ENCODE results near the gene IL22. TPM values are rescaled to one million over a fixed set of nuclear protein-coding genes. Genes with fewer than 3 reads are reported as not detected.
A peak's percentile ranks its signal among the peaks of the same experiment; 100 is the strongest.

IL22 gene
- total RNA-seq, 1 donor from 2014 or later, result not detected

- intact Hi-C loops (cut with micrococcal nuclease), result no loop called here
- peaks cover 32% of the 10 kb centered on the region for H3K4me1 ChIP-seq
- no peak for TF ChIP-seq CTCF (IDR thresholded peaks at IDR 0.05; ENCODE audit: borderline replicate concordance)
- H3K27ac ChIP-seq (replicated peaks), result peak overlapping the region; percentile 18
- H3K9me3 ChIP-seq (replicated peaks), result no peaks in the 10 kb centered on the region
- no peak for DNase-seq
- no peaks in the 10 kb centered on the region for H3K36me3 ChIP-seq
- no peaks in the 10 kb centered on the region for H3K27me3 ChIP-seq (ENCODE audit: low read depth)
- H3K4me3 ChIP-seq, result peak overlapping the region; percentile 55
Observed at GRCh38 chr12:68237078-68237477, 16.3 kb downstream of the IL22 start.

GRCh38 chr12:68236421-68237059 lies 16.9 kb downstream of the IL22 start:
- DNase-seq, result no peak
- H3K27ac ChIP-seq (replicated peaks), result peak overlapping the region; percentile 18
- peak; percentile 7 for TF ChIP-seq CTCF (IDR thresholded peaks at IDR 0.05; ENCODE audit: borderline replicate concordance)
- intact Hi-C loops (cut with micrococcal nuclease), result no loop called here
- H3K27me3 ChIP-seq (ENCODE audit: low read depth), result no peaks in the 10 kb centered on the region
- H3K4me1 ChIP-seq, result peaks cover 29% of the 10 kb centered on the region
- H3K36me3 ChIP-seq, result no peaks in the 10 kb centered on the region
- no peaks in the 10 kb centered on the region for H3K9me3 ChIP-seq (replicated peaks)
- peak overlapping the region; percentile 55 for H3K4me3 ChIP-seq

- intact Hi-C loops (cut with micrococcal nuclease), result no loop called here
- no peak for TF ChIP-seq CTCF (IDR thresholded peaks at IDR 0.05; ENCODE audit: borderline replicate concordance)
- no peaks in the 10 kb centered on the region for H3K9me3 ChIP-seq (replicated peaks)
- H3K4me3 ChIP-seq, result no peak overlapping the region
- H3K27ac ChIP-seq (replicated peaks), result no peak overlapping the region
- no peaks in the 10 kb centered on the region for H3K27me3 ChIP-seq (ENCODE audit: low read depth)
- H3K4me1 ChIP-seq, result peaks cover 20% of the 10 kb centered on the region
- no peaks in the 10 kb centered on the region for H3K36me3 ChIP-seq
- DNase-seq, result no peak
Observed at GRCh38 chr12:68235576-68235975, 17.8 kb downstream of the IL22 start.

- intact Hi-C loops (cut with micrococcal nuclease), result no loop called here
Observed at GRCh38 chr12:68234140-68234539, 19.3 kb downstream of the IL22 start.

GRCh38 chr12:68233498-68233897 lies 19.9 kb downstream of the IL22 start:
- Histone ChIP-seq H3K27ac (replicated peaks) (no peak overlapping the region), H3K4me3 (no peak overlapping the region), H3K9me3 (replicated peaks) (no peaks in the 10 kb centered on the region), H3K27me3 (ENCODE audit: low read depth) (no peaks in the 10 kb centered on the region), H3K4me1 (peaks cover 20% of the 10 kb centered on the region), H3K36me3 (no peaks in the 10 kb centered on the region)
- DNase-seq, result no peak
- TF ChIP-seq CTCF (IDR thresholded peaks at IDR 0.05; ENCODE audit: borderline replicate concordance), result no peak
- intact Hi-C loops (cut with micrococcal nuclease), result no loop called here

More at GRCh38 chr12:68234140-68234539, 19.3 kb downstream of the IL22 start:
- Histone ChIP-seq H3K4me1 (peaks cover 20% of the 10 kb centered on the region), H3K27me3 (ENCODE audit: low read depth) (no peaks in the 10 kb centered on the region), H3K36me3 (no peaks in the 10 kb centered on the region), H3K27ac (replicated peaks) (no peak overlapping the region), H3K4me3 (no peak overlapping the region), H3K9me3 (replicated peaks) (no peaks in the 10 kb centered on the region)
- no peak for TF ChIP-seq CTCF (IDR thresholded peaks at IDR 0.05; ENCODE audit: borderline replicate concordance)
- DNase-seq, result no peak

Measured in left ventricle myocardium inferior (tissue), 1 donor.